Caco-2 (cell line): ENCODE data around the gene WDR20. TPM values are rescaled to one million over a fixed set of nuclear protein-coding genes. Genes with fewer than 3 reads are reported as not detected.

Experiments
- BruUV-seq: library from RNA; stranded (reverse); fragments of 400-500 nt; replicated peaks from 2 replicates; lab custom pipeline; 2021; lab: Mats Ljungman, UMichigan
- CTCF ChIA-PET: fragments of 300-600 bp; sonication (Branson Sonifier 250); formaldehyde crosslinking; loops from one replicate; lab custom pipeline; 2022; ENCODE audit warnings: antibody characterized with exemption; lab: Charles Lee
- POLR2A ChIA-PET: fragments of 300-600 bp; sonication (Branson Sonifier 250); formaldehyde crosslinking; loops from one replicate; lab custom pipeline; 2022; ENCODE audit warnings: antibody characterized with exemption; lab: Charles Lee
- DNase-seq, 2 experiments: peaks; one replicate each; pipeline versions ENCODE4 v3.0.0 to v3.0.0-alpha.2; 2020 to 2022
- H3K27me3 ChIP-seq: replicated peaks from 2 replicates; pipeline ENCODE4 v1.6.0; 2011; ENCODE audit warnings: low read length; ENCODE audit not compliant: control insufficient read depth, insufficient read depth
- H3K36me3 ChIP-seq: 2 replicates; pipeline ENCODE4 v1.5.1; 2011; ENCODE audit warnings: low read length; ENCODE audit not compliant: control insufficient read depth, insufficient read depth
- H3K4me1 ChIP-seq: fragments of 250-450 bp; sonication (Bioruptor Pico); 2 replicates; pipeline ENCODE4 v1.5.1; 2020; ENCODE audit warnings: mild to moderate bottlenecking
- H3K4me3 ChIP-seq: 2 replicates; pipeline ENCODE4 v1.5.1; 2011; ENCODE audit warnings: low read depth, mild to moderate bottlenecking, control low read depth, low read length
- H3K9me3 ChIP-seq: fragments of 250-450 bp; sonication (Bioruptor Pico); 2 replicates; pipeline ENCODE4 v1.5.1; 2020; ENCODE audit warnings: mild to moderate bottlenecking, moderate library complexity
- H3K27ac Mint-ChIP-seq: one replicate; pipeline ENCODE4 v1.8.0; 2022; ENCODE audit warnings: mixed read lengths; ENCODE audit not compliant: unreplicated experiment
- H3K27me3 Mint-ChIP-seq: one replicate; pipeline ENCODE4 v1.8.0; 2022; ENCODE audit warnings: mixed read lengths; ENCODE audit not compliant: insufficient read depth, unreplicated experiment
- H3K36me3 Mint-ChIP-seq: one replicate; pipeline ENCODE4 v1.8.0; 2022; ENCODE audit warnings: mild to moderate bottlenecking, mixed read lengths; ENCODE audit not compliant: insufficient read depth, unreplicated experiment
- H3K4me1 Mint-ChIP-seq: one replicate; pipeline ENCODE4 v1.8.0; 2022; ENCODE audit warnings: low read depth, mixed read lengths; ENCODE audit not compliant: unreplicated experiment
- H3K4me3 Mint-ChIP-seq: one replicate; pipeline ENCODE4 v1.8.0; 2022; ENCODE audit warnings: mild to moderate bottlenecking, moderate library complexity, mixed read lengths; ENCODE audit not compliant: unreplicated experiment
- H3K9me3 Mint-ChIP-seq: one replicate; pipeline ENCODE4 v1.8.0; 2022; ENCODE audit warnings: mixed read lengths; ENCODE audit not compliant: unreplicated experiment
- intact Hi-C: fragments of 100-400 bp; cut with micrococcal nuclease; formaldehyde crosslinking; loops from one replicate; pipeline ENCODE4 v1.10.0; 2022; ENCODE audit not compliant: unreplicated experiment
- total RNA-seq: library from RNA; stranded (reverse); gene quantifications from 2 replicates; pipeline ENCODE4 v1.2.3, GENCODE V29; 2022
- TF ChIP-seq, protein P1 (sequence below), 2 experiments: fragments of 200-600 bp in 1 of 2; IDR thresholded peaks; 1 replicate in 1 of 2; 2 replicates in 1 of 2; pipeline versions ENCODE4 v1.5.1 to v1.8.0; 2011 to 2022; ENCODE audit warnings: antibody characterized with exemption in 1 of 2, control low read depth in 1 of 2, inconsistent platforms in 1 of 2, low read depth in 1 of 2, low read length in 1 of 2, mild to moderate bottlenecking in 1 of 2, moderate library complexity in 1 of 2; ENCODE audit not compliant: insufficient read depth in 1 of 2, severe bottlenecking in 1 of 2, unreplicated experiment in 1 of 2

The WDR20 gene
- total RNA-seq, 1 experiment from 2014 or later, result 32.5 TPM

DNA sequence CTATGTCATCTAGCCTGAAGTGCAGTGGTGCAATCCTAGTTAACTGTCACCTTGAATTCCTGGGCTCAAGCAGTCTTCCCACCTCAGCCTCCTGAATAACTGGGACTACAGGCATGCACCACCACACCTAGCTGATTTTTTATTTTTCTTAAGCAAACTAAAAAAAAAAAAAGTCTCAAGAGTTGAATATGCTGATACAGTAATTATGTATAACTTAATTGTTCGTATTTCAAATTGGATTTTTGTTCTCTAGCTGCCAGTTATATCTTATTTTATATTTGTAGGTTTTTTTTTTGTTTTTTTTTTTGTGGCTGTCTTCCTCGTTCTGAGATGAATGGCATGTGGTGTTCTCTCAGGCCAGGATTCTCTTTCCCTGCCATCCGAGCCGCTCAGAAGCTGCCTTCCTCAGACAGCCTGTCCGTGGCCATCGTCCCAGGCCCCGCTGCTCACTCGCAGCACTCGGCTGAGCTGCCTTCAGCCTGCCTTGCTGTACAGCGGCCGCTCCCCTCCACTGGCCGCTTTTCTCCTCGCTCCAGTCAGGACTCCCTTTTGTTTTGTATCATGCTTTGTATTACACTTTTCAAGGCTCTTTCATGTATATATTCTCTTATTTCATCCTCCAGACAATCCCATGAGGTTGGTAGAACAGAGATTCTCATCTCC lies 53.3 kb downstream of the WDR20 start:
- Mint-ChIP-seq H3K27ac (no peak overlapping the region), H3K36me3 (peaks cover 32% of the 10 kb centered on the region), H3K4me3 (no peak overlapping the region), H3K9me3 (no peaks in the 10 kb centered on the region), H3K27me3 (no peaks in the 10 kb centered on the region), H3K4me1 (peaks cover 6% of the 10 kb centered on the region)
- H3K4me3 ChIP-seq, result no peak overlapping the region
- POLR2A ChIA-PET, result no interaction called here
- DNase-seq, result no peak
- intact Hi-C loops, result no loop called here
- TF ChIP-seq, protein P1, sequence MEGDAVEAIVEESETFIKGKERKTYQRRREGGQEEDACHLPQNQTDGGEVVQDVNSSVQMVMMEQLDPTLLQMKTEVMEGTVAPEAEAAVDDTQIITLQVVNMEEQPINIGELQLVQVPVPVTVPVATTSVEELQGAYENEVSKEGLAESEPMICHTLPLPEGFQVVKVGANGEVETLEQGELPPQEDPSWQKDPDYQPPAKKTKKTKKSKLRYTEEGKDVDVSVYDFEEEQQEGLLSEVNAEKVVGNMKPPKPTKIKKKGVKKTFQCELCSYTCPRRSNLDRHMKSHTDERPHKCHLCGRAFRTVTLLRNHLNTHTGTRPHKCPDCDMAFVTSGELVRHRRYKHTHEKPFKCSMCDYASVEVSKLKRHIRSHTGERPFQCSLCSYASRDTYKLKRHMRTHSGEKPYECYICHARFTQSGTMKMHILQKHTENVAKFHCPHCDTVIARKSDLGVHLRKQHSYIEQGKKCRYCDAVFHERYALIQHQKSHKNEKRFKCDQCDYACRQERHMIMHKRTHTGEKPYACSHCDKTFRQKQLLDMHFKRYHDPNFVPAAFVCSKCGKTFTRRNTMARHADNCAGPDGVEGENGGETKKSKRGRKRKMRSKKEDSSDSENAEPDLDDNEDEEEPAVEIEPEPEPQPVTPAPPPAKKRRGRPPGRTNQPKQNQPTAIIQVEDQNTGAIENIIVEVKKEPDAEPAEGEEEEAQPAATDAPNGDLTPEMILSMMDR (IDR thresholded peaks at IDR 0.05; ENCODE audit: insufficient read depth in 1 of 2, low read depth in 1 of 2, low read length in 1 of 2, severe bottlenecking in 1 of 2, unreplicated experiment in 1 of 2), result no peak
- no peaks in the 10 kb centered on the region; the same call in none of the 2 replicates for H3K36me3 ChIP-seq
- H3K4me1 ChIP-seq, result peaks cover 17% of the 10 kb centered on the region; the same call in 1 of the 2 replicates
- no TSS peak for BruUV-seq
- no peaks in the 10 kb centered on the region for H3K27me3 ChIP-seq
- CTCF ChIA-PET, result interaction anchor here (0.7 kb wide), 1 partner anchor 121 kb away, joined by 3 read pairs; no protein-coding TSS in a partner anchor
- H3K9me3 ChIP-seq, result no peaks in the 10 kb centered on the region

DNA sequence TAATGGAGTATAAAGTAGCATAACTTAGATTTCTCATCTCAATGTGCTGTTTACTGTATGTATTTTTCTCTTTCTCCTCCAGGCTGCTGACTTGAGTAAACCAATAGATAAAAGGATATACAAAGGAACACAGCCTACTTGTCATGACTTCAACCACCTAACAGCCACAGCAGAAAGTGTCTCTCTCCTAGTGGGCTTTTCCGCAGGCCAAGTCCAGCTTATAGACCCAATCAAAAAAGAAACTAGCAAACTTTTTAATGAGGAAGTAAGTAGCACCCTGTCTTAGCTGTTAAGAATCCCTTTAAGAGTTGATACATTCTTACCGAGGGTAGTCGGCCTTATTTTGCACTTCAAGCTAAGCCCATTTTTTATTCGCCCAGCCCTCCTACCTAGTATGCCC lies 55.2 kb downstream of the WDR20 start:
- Mint-ChIP-seq H3K4me1 (peaks cover 4% of the 10 kb centered on the region), H3K4me3 (no peak overlapping the region), H3K9me3 (no peaks in the 10 kb centered on the region), H3K27ac (no peak overlapping the region), H3K36me3 (peaks cover 47% of the 10 kb centered on the region), H3K27me3 (no peaks in the 10 kb centered on the region)
- TF ChIP-seq, protein P1 (IDR thresholded peaks at IDR 0.05; ENCODE audit: insufficient read depth in 1 of 2, low read depth in 1 of 2, low read length in 1 of 2, severe bottlenecking in 1 of 2, unreplicated experiment in 1 of 2), result no peak
- ChIA-PET CTCF (no interaction called here), POLR2A (no interaction called here)
- no peaks in the 10 kb centered on the region for H3K27me3 ChIP-seq
- H3K4me3 ChIP-seq, result no peak overlapping the region
- peaks cover 1% of the 10 kb centered on the region for H3K36me3 ChIP-seq
- peaks cover 17% of the 10 kb centered on the region; the same call in 1 of the 2 replicates for H3K4me1 ChIP-seq
- DNase-seq, result no peak
- no peaks in the 10 kb centered on the region for H3K9me3 ChIP-seq
- intact Hi-C loops, result no loop called here
- BruUV-seq, result no TSS peak

DNA sequence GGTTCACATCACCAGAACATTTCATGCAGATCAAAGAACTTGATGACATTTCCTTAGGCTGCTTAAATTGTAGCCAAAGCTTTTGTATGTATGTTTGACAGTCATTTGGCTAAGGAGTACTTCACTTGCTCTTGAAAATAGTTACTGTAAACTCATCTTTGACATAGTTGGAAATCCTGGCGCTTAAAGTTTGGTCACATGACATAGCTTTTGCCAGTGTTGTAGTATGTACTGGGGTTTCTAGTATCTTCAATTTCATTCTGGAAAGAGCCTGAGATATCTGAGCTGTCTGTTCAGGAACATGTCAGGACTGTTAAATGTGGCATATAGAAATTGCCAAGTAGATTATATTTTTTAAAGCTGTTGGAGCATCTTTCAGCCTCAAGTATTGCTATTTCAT lies 55.7 kb downstream of the WDR20 start:
- H3K9me3 Mint-ChIP-seq, result no peaks in the 10 kb centered on the region
- no peaks in the 10 kb centered on the region for H3K27me3 Mint-ChIP-seq
- Histone ChIP-seq H3K4me3 (no peak overlapping the region), H3K4me1 (peaks cover 11% of the 10 kb centered on the region; the same call in 1 of the 2 replicates), H3K27me3 (no peaks in the 10 kb centered on the region), H3K9me3 (no peaks in the 10 kb centered on the region), H3K36me3 (peaks cover 1% of the 10 kb centered on the region)
- no peak for DNase-seq
- POLR2A ChIA-PET, result no interaction called here
- TF ChIP-seq, protein P1 (IDR thresholded peaks at IDR 0.05; ENCODE audit: insufficient read depth in 1 of 2, low read depth in 1 of 2, low read length in 1 of 2, severe bottlenecking in 1 of 2, unreplicated experiment in 1 of 2), result no peak
- CTCF ChIA-PET, result no interaction called here
- no TSS peak for BruUV-seq
- H3K4me3 Mint-ChIP-seq, result no peak overlapping the region
- intact Hi-C loops, result no loop called here
- H3K27ac Mint-ChIP-seq, result no peak overlapping the region
- no peaks in the 10 kb centered on the region for H3K4me1 Mint-ChIP-seq
- H3K36me3 Mint-ChIP-seq, result peaks cover 42% of the 10 kb centered on the region
